Dermis blood vessel endothelial cell (primary cell): ENCODE results near the gene MAOB. TPM values are rescaled to one million over a fixed set of nuclear protein-coding genes. Genes with fewer than 3 reads are reported as not detected.

Source experiments
- total RNA-seq: library from RNA; depleted of rRNA; stranded (reverse); fragments of >200 nt; gene quantifications from 2 replicates; pipeline ENCODE4 v1.2.3, GENCODE V29; 2014

Gene MAOB
- total RNA-seq, 1 donor from 2014 or later, result not detected

Other genes starting within 250 kb of the MAOB start
- 149 and 161 TPM in 2 replicates for gene MAOA, start 226.2 kb downstream of the MAOB start, total RNA-seq
- not detected in 2 replicates for gene NDP, start 90.9 kb upstream of the MAOB start, total RNA-seq